Naive thymus-derived CD4-positive, alpha-beta T cell (primary cell): ENCODE measurements around the gene KRTAP10-5. TPM values are rescaled to one million over a fixed set of nuclear protein-coding genes. Genes with fewer than 3 reads are reported as not detected.

ENCODE experiments used
- ATAC-seq: fragments of 150-1000 bp; cut with Tn5 transposase; 2 replicates; pipeline ENCODE4 v1.10.0; 2021; ENCODE audit warnings: mild to moderate bottlenecking, moderate library complexity
- CTCF ChIA-PET: fragments of 350-600 bp; sonication (Branson Sonifier 250); formaldehyde crosslinking; loops from one replicate; lab custom pipeline; 2021; ENCODE audit warnings: antibody characterized with exemption; lab: Charles Lee
- POLR2A ChIA-PET: fragments of 350-600 bp; sonication (Branson Sonifier 250); formaldehyde crosslinking; loops from one replicate; lab custom pipeline; 2021; ENCODE audit warnings: antibody characterized with exemption, inconsistent platforms; lab: Charles Lee
- DNase-seq, 9 donors: peaks; one replicate each; pipeline versions ENCODE4 v3.0.0 to v3.0.0-alpha.2; 2020 to 2022; ENCODE audit warnings: mixed read lengths in 1 of 9
- H3K27ac ChIP-seq: one replicate; pipeline ENCODE4 v1.7.0; 2013; ENCODE audit warnings: mild to moderate bottlenecking, low read depth, low read length, moderate library complexity
- H3K27me3 ChIP-seq, 2 donors: one replicate each; pipeline ENCODE4 v1.7.0; 2013; ENCODE audit warnings: low read length in 2 of 2, mild to moderate bottlenecking in 2 of 2, moderate library complexity in 2 of 2; ENCODE audit not compliant: control insufficient read depth in 2 of 2, insufficient read depth in 2 of 2
- H3K36me3 ChIP-seq, 3 experiments: 1 replicate in 2 of 3; 2 replicates in 1 of 3; pipeline ENCODE4 v1.7.0; 2013; ENCODE audit warnings: low read length in 3 of 3, mild to moderate bottlenecking in 3 of 3, moderate library complexity in 1 of 3; ENCODE audit not compliant: insufficient read depth in 3 of 3, control insufficient read depth in 2 of 3
- H3K4me1 ChIP-seq, 2 donors: one replicate each; pipeline ENCODE4 v1.7.0; 2013; ENCODE audit warnings: low read length in 2 of 2, mild to moderate bottlenecking in 2 of 2, moderate library complexity in 1 of 2; ENCODE audit not compliant: control insufficient read depth in 2 of 2, insufficient read depth in 2 of 2
- H3K4me3 ChIP-seq: 2 replicates; pipeline ENCODE4 v1.7.0; 2013; ENCODE audit warnings: mild to moderate bottlenecking, low read length
- H3K9me3 ChIP-seq, 3 experiments: 1 replicate in 2 of 3; 2 replicates in 1 of 3; pipeline ENCODE4 v1.7.0; 2013; ENCODE audit warnings: low read length in 3 of 3; ENCODE audit not compliant: control insufficient read depth in 2 of 3
- H3K27ac Mint-ChIP-seq, 9 donors: one replicate each; pipeline ENCODE4 v1.8.0; 2020 to 2022; ENCODE audit warnings: mixed read lengths in 9 of 9, mild to moderate bottlenecking in 8 of 9, moderate library complexity in 5 of 9, inconsistent platforms in 2 of 9
- H3K27me3 Mint-ChIP-seq, 5 donors: one replicate each; pipeline ENCODE4 v1.8.0; 2021 to 2022; ENCODE audit warnings: mixed read lengths in 5 of 5, mild to moderate bottlenecking in 1 of 5
- H3K36me3 Mint-ChIP-seq, 5 donors: one replicate each; pipeline ENCODE4 v1.8.0; 2020 to 2022; ENCODE audit warnings: mixed read lengths in 5 of 5, mild to moderate bottlenecking in 3 of 5, inconsistent platforms in 1 of 5
- H3K4me1 Mint-ChIP-seq, 7 donors: one replicate each; pipeline ENCODE4 v1.8.0; 2020 to 2022; ENCODE audit warnings: mixed read lengths in 7 of 7, mild to moderate bottlenecking in 3 of 7, inconsistent platforms in 1 of 7
- H3K4me3 Mint-ChIP-seq, 10 donors: one replicate each; pipeline ENCODE4 v1.8.0; 2020 to 2022; ENCODE audit warnings: mild to moderate bottlenecking in 10 of 10, mixed read lengths in 10 of 10, moderate library complexity in 6 of 10, inconsistent platforms in 2 of 10
- H3K9me3 Mint-ChIP-seq, 11 donors: one replicate each; pipeline ENCODE4 v1.8.0; 2020 to 2022; ENCODE audit warnings: mixed read lengths in 11 of 11, mild to moderate bottlenecking in 4 of 11, inconsistent platforms in 1 of 11, moderate library complexity in 1 of 11
- intact Hi-C, 2 donors: fragments of 100-400 bp; cut with micrococcal nuclease; formaldehyde crosslinking; loops; one replicate each; pipeline ENCODE4 v1.15.1; 2023
- polyA plus RNA-seq, 2 donors: library from polyadenylated mRNA; unstranded; fragments of 300-500 nt; fragmentation: Illumina TruSeq; gene quantifications; one replicate each; pipeline ENCODE4 v1.2.3, GENCODE V29; 2021
- total RNA-seq, 6 experiments: library from RNA in 5 of 6; stranded (reverse) in 5 of 6; gene quantifications; 1 replicate in 5 of 6; 2 replicates in 1 of 6; pipeline ENCODE4 v1.2.3 and lab custom pipeline; 2021 to 2026

The KRTAP10-5 gene
- total and polyA plus RNA-seq, 7 experiments from 2014 or later: not detected

GRCh38 chr21:44609193-44609592 is 28.8 kb upstream of the KRTAP10-5 start:
- Mint-ChIP-seq H3K4me3 (no peak overlapping the region), H3K27ac (no peak overlapping the region), H3K27me3 (peaks cover 0 to 30% (median 6%) of the 10 kb centered on the region in 5 donors), H3K4me1 (peaks cover 0 to 11% (median 4%) of the 10 kb centered on the region in 7 donors), H3K9me3 (peaks cover 8 to 48% (median 20%) of the 10 kb centered on the region in 11 donors), H3K36me3 (peaks cover 8 to 14% (median 9%) of the 10 kb centered on the region in 5 donors)
- Histone ChIP-seq H3K27ac (no peak overlapping the region), H3K4me1 (no peaks in the 10 kb centered on the region), H3K4me3 (no peak overlapping the region), H3K27me3 (no peaks in the 10 kb centered on the region), H3K36me3 (no peaks in the 10 kb centered on the region), H3K9me3 (peaks cover 0 to 19% (median 0%) of the 10 kb centered on the region in 3 experiments)
- DNase-seq (no peak), ATAC-seq (no peak)
- intact Hi-C loops: no loop called here
- ChIA-PET POLR2A (no interaction called here), CTCF (no interaction called here)

GRCh38 chr21:44606495-44606894 is 26.1 kb upstream of the KRTAP10-5 start:
- intact Hi-C loops: no loop called here

DNA sequence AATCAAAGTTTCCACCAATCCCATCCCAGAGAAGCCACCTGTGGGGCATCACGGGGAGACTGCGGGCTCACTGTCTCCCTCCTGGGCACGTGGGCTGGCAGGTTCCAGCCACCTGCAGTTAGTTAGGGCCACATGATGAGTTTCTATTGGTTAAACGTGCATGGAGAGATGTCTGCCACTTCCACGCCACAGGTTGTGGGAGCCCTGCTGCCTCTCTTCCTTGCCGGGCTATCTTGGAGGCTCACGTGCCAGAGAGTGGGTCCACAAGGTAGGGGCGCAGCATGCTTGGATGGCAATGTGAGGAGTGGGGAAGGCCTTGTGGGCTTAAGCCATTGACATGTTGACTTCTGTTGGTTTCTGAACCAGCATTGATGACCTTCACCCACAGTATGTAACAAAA is 23.5 kb upstream of the KRTAP10-5 start:
- Mint-ChIP-seq H3K4me1 (peaks cover 0 to 5% (median 0%) of the 10 kb centered on the region in 7 donors), H3K4me3 (no peak overlapping the region), H3K27me3 (peaks cover 0 to 33% (median 6%) of the 10 kb centered on the region in 5 donors), H3K27ac (no peak overlapping the region), H3K36me3 (peaks cover 0 to 3% (median 2%) of the 10 kb centered on the region in 5 donors), H3K9me3 (peaks cover 0 to 27% (median 10%) of the 10 kb centered on the region in 11 donors)
- H3K27ac ChIP-seq: no peak overlapping the region
- intact Hi-C loops: no loop called here
- H3K27me3 ChIP-seq: no peaks in the 10 kb centered on the region
- no peaks in the 10 kb centered on the region for H3K9me3 ChIP-seq
- ChIA-PET POLR2A (no interaction called here), CTCF (no interaction called here)
- DNase-seq: no peak
- ATAC-seq: no peak
- H3K36me3 ChIP-seq: no peaks in the 10 kb centered on the region
- H3K4me3 ChIP-seq: no peak overlapping the region
- no peaks in the 10 kb centered on the region for H3K4me1 ChIP-seq

More at GRCh38 chr21:44606495-44606894, 26.1 kb upstream of the KRTAP10-5 start:
- Histone ChIP-seq H3K27me3 (no peaks in the 10 kb centered on the region), H3K4me3 (no peak overlapping the region), H3K4me1 (no peaks in the 10 kb centered on the region), H3K9me3 (peaks cover 0 to 15% (median 0%) of the 10 kb centered on the region in 3 experiments), H3K36me3 (no peaks in the 10 kb centered on the region), H3K27ac (no peak overlapping the region)
- Mint-ChIP-seq H3K36me3 (peaks cover 8 to 14% (median 9%) of the 10 kb centered on the region in 5 donors), H3K4me3 (no peak overlapping the region), H3K27ac (peak overlapping the region in 1 of 9 donors; percentile 21), H3K4me1 (peaks cover 0 to 5% (median 0%) of the 10 kb centered on the region in 7 donors), H3K27me3 (peaks cover 0 to 37% (median 6%) of the 10 kb centered on the region in 5 donors), H3K9me3 (peaks cover 8 to 47% (median 20%) of the 10 kb centered on the region in 11 donors)
- POLR2A ChIA-PET: no interaction called here
- CTCF ChIA-PET: no interaction called here
- ATAC-seq: no peak
- DNase-seq: no peak

DNA sequence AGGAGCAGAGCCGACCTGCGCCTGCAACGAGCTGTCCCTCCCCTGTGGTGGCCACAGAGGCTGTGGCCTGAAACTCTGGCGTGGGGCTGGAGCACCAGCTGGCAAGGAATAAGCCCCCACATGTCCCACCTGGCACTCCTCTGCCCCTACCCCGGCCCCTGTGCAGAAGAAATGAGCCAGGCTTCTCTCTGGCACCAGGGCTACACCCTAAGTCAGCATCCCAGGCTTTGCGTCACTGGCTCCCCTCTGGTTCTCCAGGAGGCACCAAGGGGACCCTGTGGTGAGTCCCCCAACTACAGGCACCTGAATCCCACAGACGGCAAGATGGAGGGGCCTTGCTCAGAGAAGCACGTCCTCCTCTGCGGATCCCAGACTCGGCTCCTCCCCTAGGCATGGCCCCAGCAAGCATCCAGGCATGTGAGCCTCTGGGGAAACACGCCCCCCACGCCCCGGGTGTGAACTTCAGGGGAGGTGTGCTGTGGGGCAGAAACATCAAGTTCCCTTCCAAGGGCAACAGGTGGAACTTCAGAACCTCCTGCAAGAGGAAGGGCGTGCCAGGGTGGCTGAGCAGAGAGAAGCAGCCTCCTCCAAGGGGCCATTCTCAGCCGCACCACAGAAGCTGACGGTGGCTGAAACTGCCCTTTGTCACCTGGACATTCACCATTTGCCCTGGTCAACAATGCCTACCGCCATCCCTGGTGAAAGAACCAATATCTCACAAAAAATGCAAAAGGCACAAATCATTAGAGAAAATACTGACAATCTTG is 22.9 kb upstream of the KRTAP10-5 start:
- intact Hi-C loops: no loop called here
- DNase-seq (no peak), ATAC-seq (no peak)
- Mint-ChIP-seq H3K27me3 (peaks cover 0 to 33% (median 6%) of the 10 kb centered on the region in 5 donors), H3K36me3 (peaks cover 0 to 6% (median 0%) of the 10 kb centered on the region in 5 donors), H3K9me3 (peaks cover 2 to 30% (median 11%) of the 10 kb centered on the region in 11 donors), H3K4me3 (no peak overlapping the region), H3K27ac (no peak overlapping the region), H3K4me1 (peaks cover 0 to 5% (median 0%) of the 10 kb centered on the region in 7 donors)
- Histone ChIP-seq H3K27me3 (no peaks in the 10 kb centered on the region), H3K9me3 (no peaks in the 10 kb centered on the region), H3K4me1 (no peaks in the 10 kb centered on the region), H3K27ac (no peak overlapping the region), H3K36me3 (no peaks in the 10 kb centered on the region), H3K4me3 (no peak overlapping the region)
- POLR2A ChIA-PET: no interaction called here
- CTCF ChIA-PET: no interaction called here

DNA sequence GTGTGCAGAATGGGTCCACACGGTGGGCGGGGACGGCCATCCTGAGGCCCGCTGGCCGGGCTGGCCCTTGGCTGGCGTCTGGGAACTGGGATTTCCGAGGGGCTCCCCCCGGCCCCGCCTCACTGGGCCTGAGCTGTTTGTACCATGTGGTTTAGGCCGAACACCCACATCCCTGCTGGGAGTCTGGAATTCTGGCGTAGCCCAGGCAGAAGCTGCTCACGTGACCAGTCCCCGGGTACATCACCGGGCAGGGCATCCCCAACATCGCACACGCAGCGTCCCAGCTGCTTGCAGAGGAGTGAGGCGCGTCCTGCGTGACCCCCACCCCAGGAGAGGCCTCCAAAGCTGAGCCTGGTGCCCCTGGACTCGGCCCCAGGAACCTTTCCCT is 22.1 kb upstream of the KRTAP10-5 start:
- no peak overlapping the region for H3K4me3 ChIP-seq
- no peak for DNase-seq
- Mint-ChIP-seq H3K27ac (no peak overlapping the region), H3K4me3 (no peak overlapping the region), H3K36me3 (peaks cover 0 to 7% (median 0%) of the 10 kb centered on the region in 5 donors), H3K4me1 (peaks cover 0 to 5% (median 0%) of the 10 kb centered on the region in 7 donors), H3K27me3 (peaks cover 0 to 35% (median 6%) of the 10 kb centered on the region in 5 donors), H3K9me3 (peaks cover 2 to 30% (median 11%) of the 10 kb centered on the region in 11 donors)
- no peaks in the 10 kb centered on the region for H3K27me3 ChIP-seq
- ChIA-PET POLR2A (no interaction called here), CTCF (no interaction called here)
- H3K4me1 ChIP-seq: no peaks in the 10 kb centered on the region
- ATAC-seq: no peak
- no peaks in the 10 kb centered on the region for H3K9me3 ChIP-seq
- intact Hi-C loops: no loop called here
- H3K27ac ChIP-seq: no peak overlapping the region
- H3K36me3 ChIP-seq: no peaks in the 10 kb centered on the region

DNA sequence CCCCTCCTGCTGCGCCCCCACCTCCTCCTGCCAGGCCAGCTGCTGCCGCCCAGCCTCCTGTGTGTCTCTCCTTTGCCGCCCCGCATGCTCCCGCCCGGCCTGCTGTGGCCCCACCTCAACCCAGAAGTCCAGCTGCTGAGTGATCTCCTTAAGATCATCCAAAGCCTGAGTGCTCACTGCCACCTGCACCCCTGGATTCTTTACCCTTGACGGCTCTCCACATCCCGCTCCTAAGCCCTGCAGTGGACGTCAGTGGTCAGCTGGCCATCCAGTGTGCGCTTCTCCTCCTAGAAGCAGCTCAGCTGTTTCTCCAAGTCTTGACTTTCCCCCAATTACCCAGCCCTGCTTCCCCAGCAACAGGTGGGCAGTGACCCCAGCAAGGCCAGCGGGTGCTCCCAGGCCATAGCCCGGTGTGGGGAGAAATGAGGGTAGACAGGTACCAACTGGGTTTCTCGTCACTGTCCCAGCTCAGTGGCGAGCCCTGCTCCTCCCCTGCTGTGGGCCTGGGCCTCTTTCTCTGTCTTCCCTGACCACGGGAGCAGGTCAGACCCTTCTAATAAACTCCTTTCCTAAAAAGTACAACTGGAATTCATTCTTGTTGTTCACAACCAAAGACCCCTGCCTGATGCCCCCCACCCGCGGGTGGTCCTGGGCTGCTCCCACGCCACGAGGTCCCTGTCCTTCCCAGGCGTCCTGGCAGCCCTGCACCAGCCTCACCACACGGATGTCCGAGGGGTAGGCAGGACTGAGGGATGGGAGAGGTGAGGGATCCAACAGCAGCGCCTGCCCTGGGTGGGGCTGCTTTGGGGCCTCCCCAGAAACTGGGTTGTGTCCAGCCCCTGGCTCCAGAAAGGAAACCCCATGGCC is 21.4 kb upstream of the KRTAP10-5 start:
- H3K4me3 ChIP-seq: no peak overlapping the region
- H3K4me3 Mint-ChIP-seq: no peak overlapping the region
- intact Hi-C loops: no loop called here
- H3K4me1 Mint-ChIP-seq: peaks cover 0 to 5% (median 0%) of the 10 kb centered on the region in 7 donors
- H3K36me3 ChIP-seq: no peaks in the 10 kb centered on the region
- H3K9me3 ChIP-seq: no peaks in the 10 kb centered on the region
- H3K27me3 Mint-ChIP-seq: peaks cover 0 to 32% (median 6%) of the 10 kb centered on the region in 5 donors
- no peaks in the 10 kb centered on the region for H3K4me1 ChIP-seq
- no peaks in the 10 kb centered on the region for H3K27me3 ChIP-seq
- ATAC-seq (no peak), DNase-seq (no peak)
- H3K36me3 Mint-ChIP-seq: peaks cover 0 to 7% (median 0%) of the 10 kb centered on the region in 5 donors
- no peak overlapping the region for H3K27ac ChIP-seq
- peaks cover 2 to 30% (median 11%) of the 10 kb centered on the region in 11 donors for H3K9me3 Mint-ChIP-seq
- ChIA-PET POLR2A (no interaction called here), CTCF (no interaction called here)
- no peak overlapping the region for H3K27ac Mint-ChIP-seq
